ENCODE results near the gene GON7.
"Not testable (repeated sequence)": the region's sequence is repeated elsewhere in the genome, so short reads cannot be mapped to it uniquely, and the experiment has no call there.

GRCh38 chr14:93165271-93166265 lies 41.3 kb downstream of the GON7 start:
- TF ChIP-seq SUZ12 (IDR thresholded peaks at IDR 0.05; ENCODE audit: extremely low read depth, insufficient read depth, insufficient read length); ZNF274 (IDR thresholded peaks at IDR 0.05; ENCODE audit: low read depth, low read length); YY1 (IDR thresholded peaks at IDR 0.05; ENCODE audit: insufficient read depth, insufficient read length): not testable (repeated sequence)
